GM19239 (cell line): ENCODE measurements around the gene GALNT11.
"Not testable (repeated sequence)": the region's sequence is repeated elsewhere in the genome, so short reads cannot be mapped to it uniquely, and the experiment has no call there.

Source experiments
- DNase-seq: peaks from one replicate; pipeline ENCODE4 v3.0.0; 2011; ENCODE audit warnings: low spot score; ENCODE audit not compliant: insufficient read length
- FAIRE-seq: peaks from 2 replicates; lab custom pipeline; 2011; peaks lifted over from hg19 to GRCh38; lab: Jason Lieb, UNC

GALNT11 gene

DNA sequence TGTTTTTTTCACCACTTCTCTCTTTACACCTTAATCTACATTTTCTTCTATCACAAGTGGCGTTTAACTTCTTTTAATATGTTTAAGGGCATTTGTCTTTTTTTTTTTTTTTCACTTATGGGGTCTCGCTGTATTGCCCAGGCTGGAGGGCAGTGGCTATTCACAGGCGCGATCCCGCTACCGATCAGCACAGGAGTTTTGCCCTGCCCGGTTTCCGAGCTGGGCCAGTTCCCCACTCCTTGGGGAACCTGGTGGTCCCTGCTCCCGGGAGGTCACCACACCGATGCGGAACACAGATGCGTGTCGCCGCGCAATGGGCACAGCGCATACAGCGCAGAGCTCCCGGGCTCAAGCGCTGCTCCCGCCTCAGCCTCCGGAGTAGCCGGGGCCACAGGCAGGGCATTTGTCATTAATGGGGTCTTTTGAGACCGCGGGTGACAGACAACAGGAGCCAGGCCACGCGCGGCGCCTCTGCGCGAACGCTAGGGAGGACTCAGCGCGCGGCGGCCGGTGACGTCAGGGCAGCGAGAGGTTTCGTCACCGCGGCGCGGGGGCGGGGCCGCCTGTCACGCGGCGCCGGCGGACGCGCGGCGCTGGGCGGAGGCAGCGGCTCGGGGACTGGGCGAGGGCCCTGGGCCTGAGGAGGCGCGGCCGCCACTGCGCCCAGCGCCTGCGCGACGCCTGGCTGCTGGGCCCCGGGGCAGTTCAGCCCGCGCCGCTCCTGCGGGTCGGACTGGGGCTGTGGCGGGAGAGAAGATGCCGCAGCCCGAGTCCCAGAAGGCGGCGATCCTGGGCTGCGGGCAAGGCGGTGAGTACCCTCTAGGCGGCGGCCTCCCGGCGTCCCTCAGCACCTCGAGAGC, at the start of gene GALNT11:
GALNT11 (plus strand) TSS at position 598 of the 860 bp plus-strand sequence. CDS start 68,554 bp downstream, outside the sequence.
- DNase-seq (peak; percentile 85), FAIRE-seq (no peak)

DNA sequence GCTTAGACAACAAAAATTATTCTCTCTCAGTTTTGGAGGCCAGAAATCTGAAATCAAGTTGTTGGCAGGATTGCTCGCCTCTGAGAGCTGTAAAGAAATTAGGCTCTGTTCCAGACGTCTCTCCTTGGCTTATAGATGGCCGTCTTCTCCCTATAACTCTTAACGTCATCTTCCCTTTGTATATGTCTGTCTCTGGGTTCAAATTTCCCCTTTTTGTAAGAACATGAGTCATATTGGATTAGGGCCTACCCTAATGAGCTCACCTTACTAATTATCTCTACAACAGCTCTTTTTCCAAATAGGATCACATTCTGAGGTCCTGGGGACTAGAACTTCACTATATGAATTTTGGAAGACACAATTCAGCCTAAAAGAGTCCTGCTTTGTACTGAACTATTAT, 46.9 kb upstream of the GALNT11 start:
- FAIRE-seq (no peak), DNase-seq (no peak)

DNA sequence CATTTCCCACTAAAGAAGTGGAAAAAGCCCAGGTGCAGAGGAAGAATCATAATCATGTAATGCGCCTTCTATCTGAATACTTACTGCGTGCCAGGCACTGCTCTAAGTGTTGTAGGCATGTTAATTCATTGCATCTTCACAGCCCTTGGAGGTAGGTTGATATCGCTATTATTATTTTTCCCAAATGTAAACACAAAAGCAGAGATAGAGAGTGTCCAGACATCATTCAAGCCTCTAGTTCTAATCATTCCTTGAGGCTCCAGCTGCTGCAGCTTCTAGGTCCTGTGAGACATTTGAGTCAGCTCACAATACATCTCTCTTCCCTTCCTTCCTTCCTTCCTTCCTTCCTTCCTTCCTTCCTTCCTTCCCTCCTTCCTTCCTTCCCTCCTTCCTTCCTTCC, 44.3 kb upstream of the GALNT11 start:
- FAIRE-seq (no peak), DNase-seq (no peak)

DNA sequence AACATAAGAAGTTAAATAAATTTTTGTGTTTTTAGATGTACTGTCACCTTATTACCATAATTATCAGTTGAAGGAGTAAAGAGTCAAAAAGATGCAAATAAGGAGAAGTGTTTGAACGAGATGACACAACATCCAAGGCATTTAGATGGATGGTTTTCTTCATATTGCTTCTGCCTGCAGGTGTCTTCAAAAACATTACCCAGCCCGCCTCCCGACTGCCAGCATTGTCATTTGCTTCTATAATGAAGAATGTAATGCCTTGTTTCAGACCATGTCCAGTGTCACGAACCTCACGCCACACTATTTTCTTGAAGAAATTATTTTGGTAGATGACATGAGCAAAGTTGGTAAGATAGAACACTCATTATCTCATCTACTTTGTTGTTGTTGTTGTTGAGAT, 42.7 kb upstream of the GALNT11 start:
- no peak for DNase-seq
- FAIRE-seq: no peak

DNA sequence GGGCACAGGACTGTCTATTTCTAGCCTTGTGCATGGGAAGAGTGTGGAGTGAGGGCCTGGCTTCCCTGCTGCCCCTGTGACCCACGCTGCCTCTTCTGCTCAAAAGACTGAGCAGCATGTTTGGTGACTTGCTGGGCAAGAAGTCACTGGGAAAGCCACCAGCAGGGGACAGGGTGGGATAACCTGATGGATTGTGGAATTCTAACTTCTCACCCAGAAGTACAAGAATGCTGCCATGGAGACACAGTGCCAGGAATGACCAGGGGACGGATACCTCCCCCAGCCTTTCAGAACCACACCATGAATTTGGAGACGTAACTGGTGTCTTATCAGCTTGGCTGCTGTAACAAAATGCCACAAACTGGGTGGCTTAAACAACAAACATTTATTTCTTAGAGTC, 40.9 kb upstream of the GALNT11 start:
- DNase-seq: no peak
- FAIRE-seq: no peak

DNA sequence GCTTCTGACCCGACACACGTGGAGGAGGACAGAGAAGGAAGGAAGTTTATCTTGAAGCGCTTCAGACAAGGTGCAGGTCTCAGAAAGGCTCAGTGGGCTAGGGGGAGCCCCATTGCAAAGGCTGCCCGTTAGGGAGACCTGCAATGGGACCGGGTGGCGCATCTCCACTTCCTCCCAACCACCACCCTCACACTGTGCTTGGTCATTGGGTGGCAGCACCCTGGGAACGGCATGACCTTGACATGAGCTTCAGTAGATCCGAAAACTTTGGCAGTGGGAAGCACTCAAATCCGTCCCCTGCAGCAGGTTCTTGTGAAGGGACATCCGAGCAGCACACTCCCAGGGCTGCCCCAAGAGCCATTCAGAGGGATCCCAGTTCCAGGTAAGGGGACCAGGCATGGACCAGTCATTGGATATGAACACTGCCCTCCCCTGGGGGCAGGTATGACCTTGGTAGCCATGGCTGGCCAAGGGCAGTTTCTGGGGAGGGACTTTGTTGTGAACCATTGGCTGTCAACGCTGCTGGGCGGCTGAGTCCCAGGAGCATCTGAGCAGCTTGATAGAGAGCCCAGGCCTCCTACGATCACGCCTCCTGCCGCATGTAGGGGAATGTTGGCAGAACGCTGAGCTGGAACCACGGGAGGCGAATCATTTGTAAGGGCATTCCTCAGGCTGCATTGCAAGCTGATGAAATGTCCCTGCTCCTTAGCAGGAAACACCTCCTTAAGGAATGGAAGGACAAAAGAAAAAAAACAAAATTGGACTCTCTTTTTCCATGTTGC, 37.5 kb upstream of the GALNT11 start:
- DNase-seq (no peak), FAIRE-seq (no peak)

DNA sequence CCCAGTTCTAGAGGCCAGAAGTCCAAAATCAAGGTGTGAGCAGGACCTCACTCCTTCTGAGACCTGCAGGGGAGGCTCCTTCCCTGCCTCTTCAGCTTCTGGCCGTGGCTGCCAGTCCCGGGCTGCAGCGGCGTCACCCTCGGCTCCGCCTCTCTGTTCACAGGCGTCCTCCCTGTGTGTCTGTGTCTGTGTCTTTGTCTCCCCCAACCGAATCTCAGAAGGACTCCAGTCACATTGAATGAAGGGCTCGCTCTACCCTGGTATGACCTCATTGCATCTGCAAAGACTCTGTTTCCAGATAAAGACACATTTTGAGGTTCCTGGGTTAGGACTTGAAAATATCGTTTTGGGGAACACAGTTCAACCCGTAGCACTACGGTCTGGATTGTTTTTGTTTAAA, 33.1 kb upstream of the GALNT11 start:
- FAIRE-seq: no peak
- DNase-seq: no peak

DNA sequence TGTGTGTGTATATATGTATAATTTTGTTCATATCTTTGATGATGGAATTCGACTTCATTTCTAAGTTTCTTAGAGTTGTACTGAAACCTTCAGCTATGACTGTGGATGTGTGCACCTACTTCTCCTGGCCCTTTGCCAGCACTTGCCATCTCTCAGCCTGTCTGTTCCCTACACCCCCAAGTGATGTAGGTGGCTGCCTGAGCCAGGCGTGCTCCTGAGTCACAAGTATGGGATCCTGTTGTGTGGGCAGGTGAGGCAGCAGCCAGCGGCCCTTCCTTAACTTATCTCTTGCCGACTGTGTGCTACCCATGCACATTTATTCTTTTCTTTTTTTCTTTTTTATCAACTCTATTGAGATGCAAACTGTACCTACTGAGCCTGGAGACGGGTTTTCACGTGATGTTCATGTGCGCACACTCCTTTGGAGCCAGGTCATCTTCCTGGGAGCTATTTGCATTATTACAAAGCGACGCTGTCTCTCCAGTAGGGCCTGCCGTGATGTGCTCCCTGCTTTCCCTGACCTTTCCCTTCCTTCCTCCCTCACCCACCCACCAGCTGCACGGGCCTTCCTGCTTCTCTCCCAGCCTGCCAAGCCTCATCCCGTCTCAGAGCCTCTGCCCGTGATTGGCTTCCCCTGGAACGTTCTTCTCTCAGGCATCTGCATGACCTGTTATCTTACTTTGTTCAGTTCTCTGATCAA, 31.3 kb upstream of the GALNT11 start:
- FAIRE-seq: no peak
- no peak for DNase-seq

DNA sequence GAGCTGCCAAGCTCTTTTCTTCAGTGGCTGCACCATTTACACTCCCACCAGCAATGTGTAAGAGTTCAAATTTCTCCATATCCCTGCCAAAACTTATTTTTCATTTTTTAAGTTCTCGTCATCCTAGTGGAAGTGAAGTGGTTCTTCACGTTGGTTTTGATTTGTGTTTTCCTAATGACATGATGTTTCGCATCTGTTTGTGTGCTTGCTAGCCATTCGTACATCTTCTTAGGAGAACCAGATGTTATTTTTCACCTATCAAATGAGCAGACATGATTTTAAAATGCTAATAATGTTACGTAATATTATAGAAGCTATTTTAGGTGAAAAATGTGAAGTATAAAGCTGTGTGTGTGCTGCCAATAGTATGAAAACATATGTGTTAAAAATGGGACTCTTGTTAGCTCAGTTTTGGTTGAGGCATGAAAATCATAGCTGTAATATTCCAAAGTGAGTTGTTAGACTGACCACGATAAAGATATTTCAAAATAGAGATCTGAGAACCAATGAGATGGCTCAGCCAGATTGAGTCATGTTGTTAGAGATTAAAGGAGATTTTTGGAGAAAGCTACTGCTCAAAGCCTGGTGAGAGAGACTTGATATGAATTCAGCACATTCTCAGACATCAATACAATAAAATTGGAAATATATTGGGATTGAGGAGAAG, 25.9 kb upstream of the GALNT11 start:
- DNase-seq: no peak
- no peak for FAIRE-seq

DNA sequence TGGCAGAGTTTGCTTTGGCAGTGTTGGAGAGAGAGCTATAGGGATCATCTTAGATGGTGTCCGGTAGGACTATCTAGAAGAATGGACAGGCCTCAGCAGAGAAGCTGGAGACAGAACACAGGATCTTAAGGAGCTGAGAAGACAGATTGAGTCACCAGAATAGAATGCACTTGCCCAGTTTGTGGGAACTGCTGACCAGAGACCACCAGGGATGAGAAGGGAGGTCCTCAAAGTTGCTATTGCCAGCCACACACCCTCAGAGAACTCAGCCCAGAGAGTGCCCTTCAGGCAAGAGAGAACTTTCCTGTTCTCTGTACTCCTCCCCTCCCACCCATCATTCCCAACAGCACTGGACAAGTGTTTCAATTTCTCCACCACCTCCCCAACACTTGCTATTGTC, 25.3 kb upstream of the GALNT11 start:
- DNase-seq (no peak), FAIRE-seq (no peak)

DNA sequence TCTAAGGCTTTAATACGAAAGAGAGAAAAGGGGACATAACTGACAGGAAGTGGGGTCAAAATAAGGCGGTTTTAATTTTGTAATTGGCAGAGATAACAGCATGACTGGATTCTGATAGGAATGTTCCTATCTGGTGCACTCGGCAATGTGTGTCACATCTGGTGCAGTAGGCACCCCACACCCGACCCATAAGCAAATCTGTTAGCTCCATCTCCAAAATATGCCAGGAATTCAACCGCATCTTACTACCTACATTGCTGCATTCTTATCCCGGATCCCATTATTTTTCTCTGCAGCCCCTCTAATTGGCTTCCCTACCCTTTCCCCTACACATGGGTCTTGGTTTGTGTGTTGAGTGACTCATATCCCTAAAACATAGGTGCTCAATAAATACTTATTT, 19.1 kb upstream of the GALNT11 start:
- DNase-seq (no peak), FAIRE-seq (no peak)

DNA sequence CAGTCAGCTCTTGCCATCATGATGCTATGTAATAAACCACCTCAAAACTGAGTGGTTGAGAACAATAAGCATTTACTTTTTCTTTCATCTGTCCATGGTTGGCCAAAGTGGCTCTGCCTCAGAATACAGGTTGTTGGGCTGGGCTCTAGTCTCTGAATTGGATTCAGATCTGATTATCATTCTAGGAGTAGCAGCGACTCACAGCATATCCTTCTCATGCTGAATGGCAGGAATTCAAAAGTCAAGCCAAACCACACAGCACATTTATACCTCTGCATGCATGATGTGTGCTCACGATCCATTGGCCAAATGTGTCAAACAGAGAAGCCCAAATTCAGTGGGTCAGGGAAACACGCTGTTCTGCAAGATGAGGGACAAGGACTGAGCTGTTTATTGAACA, 13.6 kb upstream of the GALNT11 start:
- FAIRE-seq: no peak

DNA sequence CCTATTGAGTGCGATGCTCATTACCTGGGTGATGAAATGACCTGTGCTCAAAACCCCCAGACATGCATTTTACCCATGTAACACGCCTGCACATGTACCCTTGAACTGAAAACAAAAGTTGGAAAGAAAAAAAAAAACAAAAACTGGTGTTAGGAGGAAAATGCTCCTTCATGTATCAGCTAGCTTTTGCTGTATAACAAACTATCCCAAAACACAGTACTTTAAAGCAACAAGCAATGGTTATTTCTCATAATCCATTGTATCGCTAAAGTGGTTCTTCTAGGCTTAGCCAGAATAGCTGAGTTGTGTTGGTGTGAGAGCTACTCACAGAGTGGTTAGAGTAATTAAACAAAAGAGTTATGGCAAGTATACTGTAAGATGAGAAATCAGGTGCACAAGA, 12.2 kb upstream of the GALNT11 start:
- DNase-seq (no peak), FAIRE-seq (no peak)

More for the DNA sequence above, 13.6 kb upstream of the GALNT11 start:
- DNase-seq: no peak

DNA sequence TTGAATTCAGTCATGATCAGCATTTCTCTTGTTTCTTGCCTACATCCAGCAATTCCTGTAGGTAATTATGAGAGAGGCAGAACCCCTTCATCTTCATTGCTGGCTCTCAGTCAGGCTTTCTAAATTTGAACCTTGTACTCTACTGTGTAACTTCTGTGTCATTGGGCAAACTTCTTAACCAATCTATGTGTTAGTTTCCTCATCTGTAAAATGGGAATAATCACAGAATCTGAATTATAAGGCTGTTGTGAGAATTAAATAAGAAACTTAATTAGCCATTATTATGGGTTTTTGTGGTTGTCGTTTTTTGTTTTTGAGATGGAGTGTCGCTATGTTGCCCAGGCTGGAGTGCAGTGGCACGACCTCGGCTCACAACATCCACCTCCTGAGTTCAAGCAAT, 11.5 kb upstream of the GALNT11 start:
- DNase-seq (no peak), FAIRE-seq (no peak)

DNA sequence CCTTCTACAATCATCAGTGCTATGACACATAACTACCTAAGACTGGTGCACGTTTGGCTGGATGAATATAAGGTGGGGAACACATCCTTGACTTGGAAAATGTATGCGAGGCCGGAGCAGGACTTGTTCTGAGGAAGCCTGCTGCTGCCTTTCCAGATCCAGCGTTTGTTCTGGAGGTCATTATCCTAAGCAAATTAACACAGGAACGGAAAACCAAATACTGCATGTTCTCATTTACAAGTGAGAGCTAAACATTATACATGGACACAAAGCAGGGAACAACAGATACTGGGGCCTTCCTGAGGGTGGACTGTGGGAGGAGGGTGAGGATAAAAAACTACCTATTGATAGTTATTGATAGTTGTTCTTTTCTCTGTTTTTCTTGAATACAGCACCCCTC, 10.8 kb upstream of the GALNT11 start:
- DNase-seq (no peak), FAIRE-seq (no peak)

DNA sequence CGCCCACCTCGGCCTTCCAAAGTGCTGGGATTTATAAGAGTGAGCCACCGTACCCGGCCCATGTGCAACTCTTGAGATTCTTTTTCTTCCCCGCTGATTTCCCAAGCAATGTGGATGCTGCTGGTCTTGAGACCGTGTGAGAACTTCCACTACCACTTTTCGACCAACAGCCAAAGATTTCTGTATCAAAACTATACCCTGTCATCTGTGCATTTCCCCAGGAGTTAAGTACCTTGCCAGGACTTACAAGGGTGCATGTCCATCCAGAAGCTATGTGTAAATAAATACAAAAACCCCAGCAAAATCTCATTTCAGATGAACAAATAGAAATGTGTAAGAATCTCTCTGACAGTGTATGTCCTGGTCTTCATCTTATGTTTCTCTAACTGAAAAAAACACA, 9.9 kb upstream of the GALNT11 start:
- DNase-seq (no peak), FAIRE-seq (no peak)

DNA sequence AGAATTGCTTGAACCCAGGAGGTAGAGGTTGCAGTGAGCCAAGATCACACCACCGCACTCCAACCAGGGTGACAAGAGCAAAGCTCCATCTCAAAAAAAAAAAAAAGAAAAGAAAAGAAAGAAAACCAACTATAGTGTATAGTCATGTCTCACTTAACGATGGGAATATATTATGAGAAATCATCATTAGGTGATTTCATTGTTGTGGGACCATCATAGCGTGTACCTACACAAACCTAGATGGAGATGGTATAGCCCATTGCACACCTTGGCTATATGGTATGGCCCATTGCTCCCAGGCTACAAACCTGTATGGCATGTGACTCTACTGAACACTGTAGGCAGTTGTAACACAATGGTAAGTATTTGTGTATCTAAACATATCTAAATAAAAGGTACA, 8.5 kb upstream of the GALNT11 start:
- DNase-seq (no peak), FAIRE-seq (no peak)

DNA sequence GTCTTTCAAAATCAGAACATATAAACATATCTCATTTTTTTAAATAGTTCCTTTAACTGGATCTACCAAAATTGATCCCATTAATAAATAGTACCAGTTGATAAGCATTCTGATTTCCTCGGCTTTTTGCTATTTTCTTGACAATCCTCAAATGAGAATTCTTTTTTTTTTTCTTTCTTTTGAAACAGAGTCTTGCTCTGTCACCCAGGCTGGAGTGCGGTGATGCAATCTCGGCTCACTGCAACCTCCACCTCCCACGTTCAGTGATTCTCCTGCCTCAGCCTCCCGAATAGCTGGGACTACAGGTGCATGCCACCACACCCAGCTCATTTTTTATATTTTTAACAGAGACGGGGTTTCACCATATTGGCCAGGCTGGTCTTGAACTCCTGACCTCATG, 7.8 kb upstream of the GALNT11 start:
- not testable (repeated sequence) for FAIRE-seq

DNA sequence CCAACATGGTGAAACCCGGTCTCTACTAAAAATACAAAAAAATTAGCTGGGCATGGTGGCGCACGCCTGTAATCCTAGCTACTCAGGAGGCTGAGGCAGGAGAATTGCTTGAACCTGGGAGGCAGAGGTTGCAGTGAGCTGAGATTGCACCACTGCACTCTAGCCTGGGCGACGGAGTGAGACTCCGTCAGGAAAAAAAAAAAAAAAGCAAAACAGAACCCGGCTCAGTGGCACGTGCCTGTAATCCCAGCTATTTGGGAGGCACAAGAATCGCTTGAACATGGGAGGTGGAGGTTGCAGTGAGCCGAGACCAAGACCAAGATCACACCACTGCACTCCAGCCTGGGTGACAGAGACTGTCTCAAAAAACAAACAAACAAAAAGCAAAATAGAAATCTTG, 3.7 kb upstream of the GALNT11 start:
- DNase-seq, FAIRE-seq: not testable (repeated sequence)

More for the DNA sequence above, 7.8 kb upstream of the GALNT11 start:
- DNase-seq: not testable (repeated sequence)
